M059J (cell line): ENCODE data around the gene IFNAR2. TPM values are rescaled to one million over a fixed set of nuclear protein-coding genes. Genes with fewer than 3 reads are reported as not detected.
"Not testable (repeated sequence)": the region's sequence is repeated elsewhere in the genome, so short reads cannot be mapped to it uniquely, and the experiment has no call there.

Experiments used
- DNase-seq: peaks from one replicate; pipeline ENCODE4 v3.0.0-alpha.2; 2012; ENCODE audit warnings: low read depth
- total RNA-seq: library from RNA; depleted of rRNA; stranded (reverse); fragments of >200 nt; shearing (Covaris generic); gene quantifications from 2 replicates; pipeline ENCODE4 v1.2.3, GENCODE V29; 2014

Gene IFNAR2
- total RNA-seq, 1 experiment from 2014 or later: 17.6 TPM

DNA sequence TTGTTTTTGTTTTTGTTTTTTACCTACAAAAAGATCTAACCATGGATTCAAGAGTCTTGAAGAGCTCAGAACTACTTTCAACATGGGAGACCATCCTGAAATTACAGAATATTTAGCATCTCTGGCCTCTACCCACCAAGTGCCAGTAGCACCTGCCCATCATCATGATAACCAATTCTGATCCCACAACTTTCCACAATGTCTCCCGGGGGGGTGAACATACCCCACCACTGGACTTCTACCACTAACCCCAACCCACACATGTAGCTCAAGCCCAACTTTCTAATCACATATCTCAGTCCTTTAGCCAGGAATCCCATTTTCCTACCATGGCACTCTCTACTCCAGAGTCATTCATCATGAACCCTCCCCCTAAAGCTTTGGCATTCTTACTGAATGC lies 15.7 kb upstream of the IFNAR2 start:
- no peak for DNase-seq

DNA sequence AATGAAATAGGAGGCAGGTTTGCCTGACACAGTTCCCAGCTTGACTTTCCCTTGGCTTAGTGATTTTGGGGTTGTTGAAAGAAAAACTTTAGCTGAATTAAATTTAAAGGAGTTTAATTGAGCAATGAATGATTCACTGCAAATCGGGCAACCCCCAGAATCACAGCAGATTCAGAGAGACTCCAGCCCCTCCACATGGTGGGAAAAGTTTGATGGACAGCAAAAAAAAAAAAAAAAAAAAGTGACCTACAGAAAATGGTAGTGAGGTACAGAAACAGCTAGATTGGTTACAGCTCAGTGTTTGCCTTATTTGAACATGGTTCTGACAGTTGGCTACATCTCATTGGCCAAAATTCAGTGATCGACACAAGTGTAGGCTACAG lies 12.6 kb upstream of the IFNAR2 start:
- no peak for DNase-seq

DNA sequence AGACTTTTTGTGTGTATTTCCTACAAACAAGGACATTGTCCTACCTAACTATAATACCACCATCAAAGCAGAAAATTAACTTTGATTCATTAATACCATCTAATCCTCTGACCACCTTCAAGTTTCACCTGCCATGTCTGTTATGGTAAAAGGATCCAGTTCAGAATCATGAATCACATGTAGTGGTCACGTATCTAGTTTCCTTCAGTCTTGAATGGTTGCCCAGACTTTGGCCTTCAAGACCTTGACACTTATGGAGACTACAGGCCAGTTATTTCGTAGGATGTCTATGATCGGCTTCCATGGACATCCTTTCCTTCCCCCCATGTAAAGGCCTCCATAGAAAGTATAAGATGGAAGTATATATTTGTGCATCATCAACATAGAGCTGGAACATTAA lies 10.4 kb upstream of the IFNAR2 start:
- DNase-seq: no peak

DNA sequence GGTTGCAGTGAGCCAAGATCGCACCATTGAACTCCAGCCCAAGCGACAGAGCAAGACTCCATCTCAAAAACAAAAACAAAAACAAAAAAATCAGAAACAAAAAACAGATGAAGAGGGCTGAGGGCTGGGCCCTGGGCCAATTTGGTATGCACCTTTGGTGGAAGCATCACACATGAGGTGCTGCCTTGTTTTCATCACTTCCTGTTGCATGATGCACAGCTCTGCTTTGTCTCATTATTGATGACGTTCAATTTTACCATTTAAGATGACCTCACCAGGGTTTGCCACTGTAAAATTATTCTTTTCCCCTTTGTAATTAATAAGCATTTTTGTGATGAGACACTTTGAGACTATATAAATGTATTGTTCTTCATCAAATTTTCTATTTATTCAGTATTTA lies 9.8 kb upstream of the IFNAR2 start:
- DNase-seq: no peak

DNA sequence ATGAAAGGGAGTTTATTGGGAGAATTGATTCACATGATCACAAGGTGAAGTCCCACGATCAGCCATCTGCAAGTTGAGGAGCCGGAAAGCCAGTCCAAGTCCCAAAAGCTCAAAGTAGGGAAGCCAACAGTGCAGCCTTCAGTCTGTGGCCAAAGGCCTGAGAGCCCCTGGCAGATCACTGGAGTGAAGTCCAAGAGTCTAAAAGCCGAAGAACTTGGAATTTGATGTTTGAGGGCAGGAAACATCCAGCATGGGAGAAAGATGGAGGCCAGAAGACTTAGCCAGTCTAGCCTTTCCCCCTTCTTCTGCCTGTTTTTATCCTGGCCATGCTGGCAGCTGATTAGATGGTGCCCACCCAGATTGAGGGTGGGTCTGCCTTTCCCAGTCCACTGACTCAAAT lies 4.4 kb upstream of the IFNAR2 start:
- not testable (repeated sequence) for DNase-seq

DNA sequence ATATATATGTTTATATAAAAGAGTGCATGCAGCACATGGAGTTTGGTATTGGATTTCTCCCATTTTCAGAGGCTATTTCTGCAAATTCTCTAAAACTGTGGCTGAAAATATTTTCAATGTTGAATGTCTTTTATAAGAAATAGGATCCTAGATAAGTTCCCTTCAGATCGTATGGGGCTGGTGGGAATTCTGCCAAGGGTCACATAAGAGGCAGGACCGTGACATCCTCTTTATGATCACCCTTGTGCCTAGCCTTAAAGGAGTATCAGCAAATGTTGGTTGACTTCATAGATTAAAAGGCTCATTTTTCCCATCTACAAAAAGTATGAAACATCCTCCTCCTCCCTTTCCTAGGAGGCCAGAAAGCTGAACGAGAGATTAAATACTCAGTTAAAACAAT lies 1.3 kb upstream of the IFNAR2 start:
- DNase-seq: no peak

DNA sequence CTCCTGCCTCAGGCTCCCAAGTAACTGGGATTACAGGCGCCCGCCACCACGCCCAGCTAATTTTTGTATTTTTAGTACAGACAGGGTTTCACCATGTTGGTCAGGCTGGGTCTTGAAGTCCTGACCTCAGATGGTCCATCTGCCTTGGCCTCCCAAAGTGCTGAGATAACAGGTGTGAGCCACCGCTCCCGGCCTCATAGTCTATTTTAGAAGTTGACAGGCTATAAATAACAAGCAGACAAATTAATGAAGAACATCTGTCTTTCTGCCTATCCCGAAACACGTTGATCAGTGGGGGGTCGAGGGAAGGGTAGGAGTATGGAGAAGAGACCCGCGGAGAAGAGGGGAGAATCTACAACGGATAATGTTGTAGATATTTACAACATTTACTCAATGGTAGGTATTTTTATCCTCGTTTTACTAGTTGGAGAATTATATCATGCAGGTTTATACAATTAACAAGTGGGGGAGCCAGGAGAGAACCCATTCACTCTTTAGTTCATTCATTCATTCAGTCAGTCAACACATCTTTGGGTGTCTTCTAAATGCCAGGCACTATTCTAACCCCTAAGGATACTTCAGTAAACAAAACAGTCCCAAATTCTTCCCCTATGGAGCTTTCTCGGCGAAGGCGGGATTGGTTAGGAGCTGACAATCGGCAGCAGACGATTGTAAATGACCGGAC lies 497 bp upstream of the IFNAR2 start:
- no peak for DNase-seq

DNA sequence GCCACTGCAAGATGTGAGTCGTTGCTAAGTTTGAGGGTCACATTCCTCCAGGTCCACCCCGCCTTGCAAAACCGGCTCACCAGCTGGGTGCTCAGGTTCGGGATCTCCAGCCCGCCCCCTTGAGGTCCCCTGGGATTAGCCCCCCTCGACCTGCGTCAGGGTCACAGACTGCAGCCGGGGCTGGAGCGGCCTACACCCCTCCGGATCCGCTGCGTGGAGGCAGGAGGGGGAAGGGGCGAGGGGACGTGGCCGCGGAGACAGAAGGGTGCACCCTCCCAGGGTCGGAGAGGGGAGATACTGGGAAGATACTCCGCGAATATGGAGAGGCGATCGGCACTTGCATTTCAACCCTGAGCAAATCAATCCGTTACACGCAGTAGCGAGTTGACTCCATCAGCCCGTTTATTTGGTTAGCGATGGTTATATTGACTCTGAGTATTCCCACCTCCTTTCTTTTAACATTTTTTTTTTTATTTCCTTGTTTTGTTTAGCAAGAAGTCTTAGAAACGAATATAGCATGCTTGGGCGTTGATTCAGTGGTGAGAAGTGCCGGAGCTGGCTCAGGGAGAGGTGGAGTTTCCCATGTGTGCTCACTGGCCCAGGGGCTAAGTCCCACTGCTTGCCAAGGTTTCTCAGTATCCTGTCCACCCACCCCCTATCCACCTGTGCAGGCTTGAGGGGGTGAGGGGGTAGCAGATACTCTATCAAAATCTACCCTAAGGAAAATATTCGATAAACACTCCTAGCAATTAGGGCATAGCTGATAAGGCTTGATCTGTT lies 997 bp downstream of the IFNAR2 start:
- DNase-seq: peak; percentile 78

DNA sequence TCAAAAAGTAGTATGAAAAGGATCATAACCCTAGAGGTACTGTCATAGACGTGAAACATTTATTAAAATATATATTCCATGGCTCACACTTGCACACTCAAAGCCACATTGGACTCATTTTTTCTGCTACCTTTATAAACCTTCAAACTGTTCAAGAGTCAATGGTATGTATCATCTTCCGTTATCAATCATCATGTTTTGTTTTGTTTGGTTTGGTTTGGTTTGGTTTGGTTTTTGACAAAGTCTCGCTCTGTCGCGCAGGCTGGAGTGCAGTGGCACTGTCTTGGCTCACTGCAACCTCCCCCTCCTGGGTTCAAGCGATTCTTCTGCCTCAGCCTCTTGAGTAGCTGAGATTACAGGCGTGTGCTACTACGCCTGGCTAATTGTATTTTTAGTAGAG lies 1.8 kb downstream of the IFNAR2 start:
- DNase-seq: no peak

DNA sequence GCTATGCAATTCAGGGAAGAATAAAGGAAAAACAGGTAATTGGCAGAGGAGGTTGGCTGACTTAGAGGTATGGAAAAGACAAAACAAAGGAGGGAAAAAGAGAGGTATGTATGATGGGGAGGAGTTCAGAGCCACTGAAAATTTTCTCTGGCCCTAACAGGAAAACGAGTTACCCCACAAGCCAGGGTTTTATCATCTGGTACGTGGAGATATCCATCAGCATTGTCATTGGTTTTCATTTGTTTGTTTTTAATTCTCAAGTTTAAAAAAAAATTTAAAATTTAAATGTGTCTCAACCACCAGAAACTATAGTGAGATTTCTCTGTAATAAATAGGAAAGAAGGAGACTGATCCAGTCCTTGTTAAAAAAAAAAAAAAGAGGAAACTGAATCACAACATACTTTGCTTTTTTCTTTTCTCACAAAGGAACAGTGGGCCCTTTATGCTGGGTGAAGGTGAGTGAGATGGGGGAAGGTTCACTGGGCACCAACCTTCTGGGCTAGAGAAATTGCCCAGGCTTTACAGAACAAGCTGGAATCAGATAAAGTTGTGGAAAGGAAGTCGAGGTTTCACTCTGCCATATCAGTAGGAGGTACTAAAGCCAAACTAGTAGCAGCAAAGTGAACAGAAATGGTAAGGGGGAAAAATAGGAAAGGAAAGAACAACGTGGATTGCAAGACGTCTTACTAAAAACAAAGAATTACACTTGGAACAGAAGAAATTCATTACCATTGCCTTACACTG lies 2.7 kb downstream of the IFNAR2 start:
- DNase-seq: peak; percentile 17

DNA sequence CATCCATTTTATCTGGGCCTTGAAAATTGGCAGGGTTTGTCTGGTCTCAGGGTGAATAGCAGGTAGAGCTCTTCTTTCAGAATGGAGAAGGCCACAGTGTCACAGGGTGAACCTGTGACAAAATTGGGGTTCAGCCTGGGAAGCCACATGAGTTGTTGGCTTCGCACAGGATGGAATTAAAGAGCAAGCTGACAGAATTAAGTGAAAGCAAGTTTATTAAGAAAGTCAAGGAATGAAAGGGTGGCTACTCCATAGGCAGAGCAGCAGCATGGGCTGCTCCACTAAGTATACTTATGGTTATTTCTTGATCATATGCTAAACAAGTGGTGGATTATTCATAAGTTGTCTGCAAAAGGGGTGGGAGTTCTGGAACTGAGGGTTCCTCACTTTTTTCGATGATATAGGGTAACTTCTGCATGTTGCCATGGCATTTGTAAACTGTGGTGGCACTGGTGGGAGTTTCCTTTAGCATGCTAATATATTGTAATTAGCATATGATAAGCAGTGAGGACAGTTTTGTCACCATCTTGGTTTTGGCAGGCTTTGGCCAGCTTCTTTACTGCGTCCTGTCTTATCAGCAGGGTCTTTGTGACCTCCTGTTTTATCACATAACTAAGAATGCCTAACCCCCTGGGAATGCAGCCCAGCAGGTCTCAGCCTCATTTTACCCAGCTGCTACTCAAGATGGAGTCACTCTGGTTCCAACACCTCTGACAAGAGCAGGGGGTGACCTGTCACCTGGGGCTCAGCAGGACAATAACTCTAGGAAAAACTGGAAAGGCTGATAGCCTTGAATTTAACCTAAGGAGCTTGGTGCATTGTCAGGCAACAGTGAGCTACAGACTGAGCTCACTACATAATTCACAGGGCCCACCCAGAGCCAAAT lies 5.1 kb downstream of the IFNAR2 start:
- no peak for DNase-seq

DNA sequence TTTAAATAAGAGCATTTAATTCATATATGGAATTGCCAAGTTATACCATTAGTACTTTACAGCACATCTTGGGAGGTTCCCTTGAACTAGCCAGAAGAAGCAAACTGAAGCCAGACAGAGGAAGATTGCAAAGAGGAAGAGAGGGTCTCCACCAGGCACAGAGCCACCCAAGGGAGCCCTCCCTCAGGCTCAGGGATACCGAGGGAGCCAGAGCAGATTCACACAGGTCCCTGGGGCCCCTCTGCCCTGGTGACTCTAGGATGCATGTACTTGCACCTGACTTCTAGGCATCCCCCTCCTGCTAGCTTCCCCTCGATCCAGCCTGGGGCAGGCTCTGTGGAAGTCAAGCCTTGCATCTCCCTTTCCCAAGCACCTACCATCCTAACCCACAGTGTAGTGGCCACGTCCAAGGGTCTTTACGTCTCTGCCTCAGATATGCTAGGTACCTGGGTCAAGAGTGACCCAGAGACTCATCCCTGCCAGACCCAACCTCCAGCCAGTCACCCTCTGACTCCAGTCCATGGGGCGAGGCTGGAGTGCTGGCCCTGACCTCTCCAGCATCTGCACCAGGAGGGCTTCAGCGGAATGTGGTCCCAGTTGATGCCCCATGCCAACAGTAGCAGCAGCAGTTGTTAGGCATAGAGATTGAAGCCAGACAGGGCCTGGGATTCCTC lies 6.4 kb downstream of the IFNAR2 start:
- no peak for DNase-seq

DNA sequence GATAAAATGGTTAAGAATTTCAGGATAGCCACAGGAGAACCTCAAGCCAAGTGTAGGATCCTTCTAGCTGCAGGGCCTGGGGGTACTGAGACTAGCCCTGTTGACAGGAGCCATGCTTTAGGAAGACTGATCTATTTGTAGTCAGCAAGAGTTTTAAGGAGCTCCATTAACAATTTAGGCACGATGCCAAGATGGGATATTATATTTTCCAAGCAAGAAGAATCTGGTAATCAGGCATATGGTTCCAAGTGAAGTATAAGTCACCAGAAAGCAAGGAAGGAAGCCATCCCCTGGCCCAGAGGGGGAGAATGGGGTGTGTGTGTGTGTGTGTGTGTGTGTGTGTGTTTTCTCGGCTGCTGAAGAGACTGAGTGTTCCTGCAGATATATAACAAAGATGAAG lies 7.0 kb downstream of the IFNAR2 start:
- DNase-seq: peak; percentile 21

DNA sequence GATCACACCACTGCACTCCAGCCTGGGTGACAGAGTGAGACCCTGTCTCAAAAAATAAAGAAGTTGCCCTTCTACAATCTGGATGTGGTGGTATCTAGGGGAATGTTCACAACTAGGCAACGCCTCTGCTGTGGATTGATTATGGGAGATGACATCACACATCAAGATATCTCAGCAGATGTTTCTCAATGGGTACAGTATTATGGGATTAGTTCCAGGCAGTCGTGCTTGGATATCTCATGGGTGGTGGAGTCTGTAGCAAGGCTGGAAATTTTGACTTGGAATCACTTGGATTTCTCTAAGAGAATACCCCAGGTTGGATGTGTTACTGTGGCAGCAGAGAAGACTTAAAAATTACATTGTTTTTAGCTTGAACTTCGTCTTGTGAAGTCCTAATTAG lies 7.7 kb downstream of the IFNAR2 start:
- no peak for DNase-seq

DNA sequence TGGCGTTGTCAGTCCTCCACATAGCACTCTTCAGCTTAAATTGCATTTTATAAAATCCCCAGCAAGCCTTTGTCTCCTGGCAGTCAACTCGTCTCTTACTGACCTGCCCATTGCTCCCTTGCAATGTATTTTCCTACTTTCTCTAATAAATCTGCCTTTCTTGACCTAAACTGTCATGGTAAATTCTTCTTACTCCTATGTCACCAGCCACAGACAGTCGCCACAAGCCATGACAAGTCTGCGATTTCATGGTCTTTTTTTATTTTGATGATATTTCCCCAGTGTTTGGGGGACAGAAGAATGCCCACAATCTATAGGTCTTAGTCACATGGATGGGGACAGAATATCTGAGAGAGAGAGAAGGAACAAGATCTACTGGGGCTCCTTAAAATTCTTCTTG lies 8.4 kb downstream of the IFNAR2 start:
- peak; percentile 52 for DNase-seq

DNA sequence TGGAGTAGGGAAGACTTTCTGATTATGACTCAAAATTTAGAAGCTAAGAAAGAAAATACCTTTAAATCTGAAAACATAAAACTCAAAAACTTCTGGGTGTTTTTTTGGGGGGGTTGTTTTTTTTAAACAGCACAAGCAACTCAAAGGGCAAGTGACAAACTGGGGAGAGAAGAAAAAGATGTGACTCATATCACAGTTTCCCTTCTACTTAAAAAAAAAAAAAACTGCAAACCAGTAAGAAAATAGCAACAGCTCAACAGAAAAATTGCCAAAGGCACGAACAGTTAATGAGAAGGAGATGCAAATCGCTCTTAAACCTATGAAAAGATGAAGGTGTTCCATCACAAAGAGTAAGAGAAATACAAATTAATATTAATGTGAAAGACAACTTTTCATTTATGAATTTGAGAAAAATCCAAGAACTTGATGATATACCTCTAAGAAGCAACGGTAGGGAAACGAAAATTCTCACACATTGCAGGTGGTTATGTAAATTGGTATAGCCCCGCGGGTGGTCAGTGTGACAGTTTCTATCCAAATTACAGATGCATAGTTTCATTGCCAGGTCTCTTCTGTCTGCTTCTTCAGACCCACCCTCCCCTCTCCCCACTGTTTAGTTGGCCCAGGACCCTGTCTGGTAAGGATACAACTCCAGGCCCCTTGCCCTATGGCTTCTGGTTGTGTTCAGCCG lies 9.0 kb downstream of the IFNAR2 start:
- peak; percentile 61 for DNase-seq

DNA sequence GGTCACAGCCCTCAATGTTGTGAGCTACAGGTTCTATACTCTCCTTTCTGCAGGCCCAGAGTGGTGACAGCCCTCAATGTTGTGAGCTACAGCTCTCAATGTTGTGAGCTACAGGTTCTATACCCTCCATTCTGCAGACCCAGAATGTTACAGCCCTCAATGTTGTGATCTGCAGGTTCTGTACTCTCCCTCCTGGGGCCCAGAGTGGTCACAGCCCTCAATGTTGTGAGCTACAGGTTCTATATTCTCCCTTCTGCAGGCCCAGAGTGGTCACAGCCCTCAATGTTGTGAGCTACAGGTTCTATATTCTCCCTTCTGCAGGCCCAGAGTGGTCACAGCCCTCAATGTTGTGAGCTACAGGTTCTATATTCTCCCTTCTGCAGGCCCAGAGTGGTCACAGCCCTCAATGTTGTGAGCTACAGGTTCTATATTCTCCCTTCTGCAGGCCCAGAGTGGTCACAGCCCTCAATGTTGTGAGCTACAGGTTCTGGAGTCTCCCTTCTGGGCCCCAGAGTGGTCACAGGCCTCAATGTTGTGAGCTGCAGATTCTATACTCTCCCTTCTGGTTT lies 9.9 kb downstream of the IFNAR2 start:
- DNase-seq: not testable (repeated sequence)

DNA sequence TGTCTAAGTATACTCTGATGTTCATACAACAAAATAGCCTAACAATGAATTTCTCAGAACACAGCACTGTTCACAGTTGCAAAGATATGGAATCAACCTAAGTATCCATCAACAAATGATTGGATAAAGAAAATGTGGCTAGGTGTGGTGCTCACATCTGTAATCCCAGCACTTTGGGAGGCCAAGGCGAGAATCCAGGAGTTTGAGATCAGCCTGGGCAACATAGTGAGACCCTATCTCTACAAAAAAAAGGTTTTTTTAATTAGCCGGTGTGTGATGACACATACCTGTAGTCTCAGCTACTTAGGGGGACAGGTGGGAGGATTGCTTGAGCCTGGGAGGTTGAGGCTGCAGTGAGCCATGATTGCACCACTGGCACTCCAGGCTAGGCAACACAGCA lies 10.7 kb downstream of the IFNAR2 start:
- no peak for DNase-seq

DNA sequence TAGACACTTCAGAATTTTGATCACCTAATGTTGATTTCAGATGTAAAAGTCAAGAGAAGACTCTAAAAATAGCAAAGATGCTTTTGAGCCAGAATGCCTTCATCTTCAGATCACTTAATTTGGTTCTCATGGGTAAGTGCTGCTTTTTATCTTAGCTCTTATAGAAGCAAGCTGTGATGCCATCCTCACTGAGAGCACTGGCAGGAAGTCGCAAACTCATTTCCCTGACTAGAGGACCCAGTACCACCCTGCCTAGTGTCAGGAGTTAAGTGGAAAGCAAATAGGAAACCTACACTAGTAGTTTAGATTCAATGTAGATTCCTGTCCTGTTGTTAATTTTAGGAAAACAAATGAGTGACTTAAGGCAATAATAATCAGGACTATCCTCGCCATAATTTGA lies 12.1 kb downstream of the IFNAR2 start:
- no peak for DNase-seq

DNA sequence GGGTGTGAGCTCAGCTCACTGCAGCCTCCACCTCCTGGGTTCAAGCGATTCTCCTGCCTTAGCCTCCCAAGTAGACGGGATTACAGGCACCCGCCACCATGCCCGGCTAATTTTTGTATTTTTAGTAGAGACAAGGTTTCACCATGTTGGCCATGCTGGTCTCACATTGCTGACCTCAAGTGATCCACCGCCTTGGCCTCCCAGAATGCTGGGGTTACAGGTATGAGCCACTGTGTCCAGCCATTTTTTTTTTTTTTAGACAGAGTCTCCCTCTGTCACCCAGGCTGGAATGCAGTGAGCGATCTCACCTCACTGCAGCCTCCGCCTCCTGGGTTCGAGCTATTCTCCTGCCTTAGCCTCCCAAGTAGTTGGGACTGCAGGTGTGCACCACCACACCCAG lies 13.1 kb downstream of the IFNAR2 start:
- DNase-seq: not testable (repeated sequence)
